ENCODE data around the gene MIPOL1. TPM values are rescaled to one million over a fixed set of nuclear protein-coding genes. Genes with fewer than 3 reads are reported as not detected.

The MIPOL1 gene
- total RNA-seq, 1 donor from 2014 or later, result 25.8 TPM

- DNase-seq (ENCODE audit: low spot score) (no peak), ATAC-seq (no peak)
- intact Hi-C loops (cut with DNase I), result no loop called here
Observed at GRCh38 chr14:37472906-37473305, 275.2 kb downstream of the MIPOL1 start.

GRCh38 chr14:37474191-37474590, 276.5 kb downstream of the MIPOL1 start:
- intact Hi-C loops (cut with DNase I), result no loop called here
- no peak for DNase-seq (ENCODE audit: low spot score)

DNA sequence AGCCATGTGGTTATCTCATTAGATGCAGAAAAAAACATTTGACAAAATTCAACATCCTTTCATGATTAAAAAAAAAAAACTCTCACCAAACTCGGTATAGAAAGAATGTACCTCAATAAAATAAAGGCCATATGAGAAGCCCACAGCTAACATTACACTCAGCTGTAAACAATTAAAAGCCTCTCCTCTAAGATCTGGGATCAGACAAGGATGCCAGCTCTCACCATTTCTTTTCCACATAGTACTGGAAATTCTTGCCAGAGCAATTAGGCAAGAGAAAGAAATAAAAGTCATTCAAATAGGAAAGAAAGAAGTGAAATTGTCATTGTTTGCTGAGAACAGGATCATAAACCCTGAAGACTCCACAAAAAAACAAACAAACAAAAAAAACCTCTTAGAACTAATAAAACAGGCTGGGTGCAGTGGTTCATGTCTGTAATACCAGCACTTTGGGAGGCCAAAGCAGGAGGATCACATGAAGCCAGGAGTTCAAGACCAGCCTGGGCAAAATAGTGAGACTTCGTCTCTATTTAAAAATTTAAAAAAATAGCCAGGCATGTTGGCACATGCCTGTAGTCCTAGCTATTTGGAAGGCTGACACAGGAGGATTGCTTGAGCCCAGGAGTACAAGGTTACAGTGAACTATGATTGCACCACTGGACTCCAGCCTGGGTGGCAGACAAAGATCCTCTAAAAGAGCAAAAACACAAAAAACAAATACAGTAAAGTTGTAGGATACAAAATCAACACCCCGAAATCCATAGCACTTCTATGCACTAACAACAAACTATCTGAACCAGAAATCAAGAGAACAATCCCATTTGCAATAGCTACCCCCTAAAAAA, 282.9 kb downstream of the MIPOL1 start:
- ATAC-seq (no peak), DNase-seq (ENCODE audit: low spot score) (no peak)
- intact Hi-C loops (cut with DNase I), result no loop called here

More at GRCh38 chr14:37474191-37474590, 276.5 kb downstream of the MIPOL1 start:
- ATAC-seq, result no peak

GRCh38 chr14:37482428-37482827, 284.7 kb downstream of the MIPOL1 start:
- ATAC-seq, result no peak

GRCh38 chr14:37483672-37484071, 285.9 kb downstream of the MIPOL1 start:
- ATAC-seq (no peak), DNase-seq (ENCODE audit: low spot score) (no peak)
- intact Hi-C loops (cut with DNase I), result no loop called here

More at GRCh38 chr14:37482428-37482827, 284.7 kb downstream of the MIPOL1 start:
- DNase-seq (ENCODE audit: low spot score), result no peak
- intact Hi-C loops (cut with DNase I), result no loop called here

DNA sequence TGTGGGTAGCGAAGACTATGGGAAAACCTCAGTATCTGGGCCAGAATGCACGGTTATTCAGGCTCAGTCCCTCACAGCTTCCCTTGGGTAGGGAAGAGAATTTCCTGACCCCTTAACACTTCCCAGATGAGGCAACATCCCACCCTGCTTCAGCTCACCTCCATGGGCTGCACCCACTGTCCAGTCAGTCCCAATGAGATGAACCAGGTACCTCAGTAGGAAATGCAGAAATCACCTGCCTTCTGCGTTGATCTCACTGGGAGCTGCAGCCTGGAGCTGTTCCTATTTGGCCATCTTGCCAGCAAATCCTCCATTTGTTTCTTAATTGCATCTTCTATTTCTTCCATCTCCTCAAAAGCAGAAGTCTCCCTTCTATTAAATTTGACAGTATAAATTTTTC, 292.9 kb downstream of the MIPOL1 start:
- DNase-seq (ENCODE audit: low spot score), result no peak
- no peak for ATAC-seq
- intact Hi-C loops (cut with DNase I), result no loop called here

GRCh38 chr14:37491076-37491475, 293.3 kb downstream of the MIPOL1 start:
- DNase-seq (ENCODE audit: low spot score) (no peak), ATAC-seq (no peak)
- intact Hi-C loops (cut with DNase I), result no loop called here

GRCh38 chr14:37493606-37494005, 295.9 kb downstream of the MIPOL1 start:
- DNase-seq (ENCODE audit: low spot score), result no peak

GRCh38 chr14:37497422-37497821, 299.7 kb downstream of the MIPOL1 start:
- intact Hi-C loops (cut with DNase I), result no loop called here
- no peak for DNase-seq (ENCODE audit: low spot score)
- no peak for ATAC-seq

More at GRCh38 chr14:37493606-37494005, 295.9 kb downstream of the MIPOL1 start:
- no peak for ATAC-seq
- intact Hi-C loops (cut with DNase I), result no loop called here

- DNase-seq (ENCODE audit: low spot score) (no peak), ATAC-seq (no peak)
- intact Hi-C loops (cut with DNase I), result no loop called here
Observed at GRCh38 chr14:37501877-37502276, 304.1 kb downstream of the MIPOL1 start.

- ATAC-seq, result no peak
- DNase-seq (ENCODE audit: low spot score), result no peak
- intact Hi-C loops (cut with DNase I), result no loop called here
Observed at GRCh38 chr14:37508503-37508902, 310.8 kb downstream of the MIPOL1 start.

DNA sequence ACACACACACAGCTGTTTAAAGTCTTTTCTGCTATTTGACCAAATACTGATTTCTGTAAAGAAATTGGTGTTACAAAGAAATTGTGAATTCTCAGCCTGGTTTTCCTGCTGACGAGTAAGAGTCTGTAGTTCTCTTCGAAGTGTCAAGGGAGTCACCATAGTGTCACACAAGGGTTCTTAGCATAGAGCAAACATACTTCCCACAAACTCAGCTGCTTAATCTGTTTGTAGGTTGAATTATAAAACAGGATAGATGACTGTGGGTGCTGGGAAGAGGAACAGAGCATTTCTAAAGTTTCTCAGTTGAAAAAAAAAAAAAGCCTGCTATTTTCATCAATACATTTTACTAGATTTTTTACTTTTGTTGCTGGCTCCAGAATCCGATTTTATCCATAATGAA, 314.4 kb downstream of the MIPOL1 start:
- intact Hi-C loops (cut with DNase I), result no loop called here
- ATAC-seq (no peak), DNase-seq (ENCODE audit: low spot score) (no peak)

DNA sequence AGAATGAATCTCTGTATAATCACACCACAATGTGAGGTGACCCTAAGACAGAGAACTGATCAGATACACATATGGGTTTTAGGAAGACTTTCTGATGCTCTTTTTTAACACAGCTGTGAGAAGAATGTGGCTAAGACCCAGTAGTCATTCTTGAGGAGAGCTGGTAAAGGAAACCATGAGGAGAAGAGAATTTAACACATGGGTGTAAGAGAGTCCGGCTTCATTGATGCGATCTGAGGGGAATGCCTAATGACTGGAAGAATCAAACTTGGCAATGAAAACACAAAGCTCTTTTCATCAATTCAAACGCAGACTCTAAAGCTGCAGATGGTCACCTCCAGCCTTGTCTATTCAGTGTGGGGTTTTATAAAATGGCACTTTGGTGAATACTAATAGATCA, 318.0 kb downstream of the MIPOL1 start:
- DNase-seq (ENCODE audit: low spot score) (no peak), ATAC-seq (no peak)
- intact Hi-C loops (cut with DNase I), result no loop called here

DNA sequence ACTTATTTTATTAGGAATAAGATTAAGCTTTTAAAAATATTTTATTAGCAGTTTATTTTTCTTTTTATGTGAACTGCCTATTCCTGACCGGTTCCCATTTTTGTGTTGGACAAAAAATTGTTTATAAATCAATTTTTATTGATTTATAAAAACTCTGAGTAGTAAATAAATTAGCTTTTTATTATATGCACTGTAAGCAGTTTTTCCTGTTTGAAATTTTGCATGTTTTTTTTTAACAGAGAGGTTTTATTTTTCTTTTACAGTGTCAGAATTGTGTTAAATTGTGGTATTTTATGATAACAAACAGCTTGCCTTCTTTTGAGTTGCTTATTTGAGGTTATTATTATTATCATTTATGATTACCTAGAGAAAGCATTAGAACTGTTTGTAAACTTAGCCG, 329.3 kb downstream of the MIPOL1 start:
- DNase-seq (ENCODE audit: low spot score) (no peak), ATAC-seq (no peak)
- intact Hi-C loops (cut with DNase I), result no loop called here

DNA sequence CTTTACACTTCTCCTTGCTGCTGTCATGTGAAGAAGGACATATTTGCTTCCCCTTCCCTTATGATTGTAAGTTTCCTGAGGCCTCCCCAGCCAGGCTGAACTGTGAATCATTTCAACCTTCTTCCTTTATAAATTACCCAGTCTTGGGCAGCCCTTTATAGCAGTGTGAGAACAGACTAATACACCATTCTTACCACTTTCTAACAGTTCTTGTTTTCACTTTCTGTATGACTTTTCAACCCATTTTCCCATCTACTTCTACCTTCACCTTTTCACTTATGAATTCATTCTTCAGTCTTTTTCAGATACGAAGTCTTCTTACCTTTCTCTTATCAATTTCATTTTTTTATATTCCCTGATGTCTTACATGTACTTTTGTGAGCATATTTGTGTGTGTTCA, 342.3 kb downstream of the MIPOL1 start:
- intact Hi-C loops (cut with DNase I), result no loop called here
- ATAC-seq (no peak), DNase-seq (ENCODE audit: low spot score) (no peak)

DNA sequence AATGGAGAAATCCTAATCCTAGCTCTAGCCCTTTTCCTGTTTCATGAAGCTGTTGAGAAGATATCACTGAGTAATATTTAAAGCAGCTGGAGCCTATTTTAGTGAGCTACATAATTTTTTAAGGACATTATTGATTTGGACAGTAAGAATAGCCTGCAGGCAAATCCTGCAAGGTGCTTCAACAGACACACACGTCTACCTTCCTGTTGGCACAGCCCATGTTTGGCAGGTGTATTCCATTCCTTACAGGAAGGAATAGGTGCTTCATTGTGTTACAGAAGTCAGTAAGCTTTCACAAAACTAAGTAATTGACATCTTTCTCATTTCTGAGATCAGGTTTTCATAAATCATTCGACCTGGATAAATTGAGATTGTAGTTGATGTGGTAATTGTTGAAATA, 346.7 kb downstream of the MIPOL1 start:
- no peak for ATAC-seq
- intact Hi-C loops (cut with DNase I), result no loop called here

DNA sequence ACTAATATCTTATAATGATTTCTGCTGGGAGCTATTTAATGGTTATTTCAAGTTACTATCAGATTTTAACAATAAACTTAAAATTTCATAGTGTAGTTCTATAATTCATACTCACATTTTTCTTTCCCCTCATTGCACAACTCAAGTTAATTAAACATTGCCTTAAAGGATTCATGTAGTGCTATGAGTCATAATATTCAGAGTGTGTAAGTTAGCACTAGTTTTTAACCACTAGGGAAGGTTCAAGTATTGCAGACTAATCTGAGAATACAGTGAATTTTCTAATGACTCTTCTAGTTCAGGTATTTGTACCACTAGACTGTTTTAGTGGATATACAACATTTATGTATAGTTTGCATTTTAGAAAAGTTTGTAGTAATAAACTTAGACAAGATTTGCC, 347.4 kb downstream of the MIPOL1 start:
- no peak for ATAC-seq
- intact Hi-C loops (cut with DNase I), result no loop called here
- DNase-seq (ENCODE audit: low spot score), result no peak

More for the DNA sequence above, 346.7 kb downstream of the MIPOL1 start:
- no peak for DNase-seq (ENCODE audit: low spot score)

DNA sequence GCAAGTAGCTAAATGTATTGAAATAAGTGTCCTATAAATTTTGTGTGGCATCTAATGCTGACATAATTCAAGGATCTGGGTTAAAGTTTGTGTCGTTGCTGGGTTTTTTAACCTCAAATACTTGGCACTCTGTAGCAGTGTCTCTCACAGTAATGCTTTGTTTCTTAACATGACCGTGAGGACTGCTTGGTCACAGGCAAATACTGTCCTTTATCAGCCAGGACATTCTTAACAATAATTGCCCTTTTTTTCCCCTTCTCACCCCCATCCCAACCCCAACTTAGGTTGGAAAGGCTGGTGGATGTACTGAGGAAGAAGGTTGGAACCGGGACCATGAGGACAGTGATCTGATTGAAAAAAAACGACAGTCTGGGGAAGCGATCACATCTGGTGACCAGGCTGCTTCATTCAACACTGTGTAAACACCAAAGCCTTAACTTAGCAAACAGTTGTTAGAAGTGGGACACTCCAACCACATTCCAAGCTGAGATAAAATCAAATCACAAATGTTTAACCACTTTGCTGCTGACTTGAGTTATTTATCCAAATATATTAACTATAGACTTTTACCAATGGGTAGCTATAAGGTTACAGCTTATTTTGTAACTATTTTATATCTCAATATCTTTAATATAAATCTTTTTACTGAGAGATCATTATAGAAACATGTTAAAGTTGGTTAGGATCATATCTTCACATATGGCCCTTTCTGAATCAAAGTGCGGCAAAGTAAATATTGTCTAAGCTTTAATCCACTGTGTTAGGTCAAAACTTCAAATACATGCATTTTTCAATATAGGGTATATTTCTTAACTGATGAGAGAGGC, 349.1 kb downstream of the MIPOL1 start:
- ATAC-seq (peak; percentile 46), DNase-seq (ENCODE audit: low spot score) (no peak)

GRCh38 chr14:37550511-37550910, 352.8 kb downstream of the MIPOL1 start:
- DNase-seq (ENCODE audit: low spot score), result no peak

More for the DNA sequence above, 349.1 kb downstream of the MIPOL1 start:
- intact Hi-C loops (cut with DNase I), result no loop called here

GRCh38 chr14:37551119-37551518, 353.4 kb downstream of the MIPOL1 start:
- ATAC-seq (no peak), DNase-seq (ENCODE audit: low spot score) (no peak)
- intact Hi-C loops (cut with DNase I), result no loop called here

More at GRCh38 chr14:37550511-37550910, 352.8 kb downstream of the MIPOL1 start:
- intact Hi-C loops (cut with DNase I), result no loop called here
- ATAC-seq, result no peak
